Right lobe of liver (tissue), 6 donors: ENCODE results near the gene HOXC4. TPM values are rescaled to one million over a fixed set of nuclear protein-coding genes. Genes with fewer than 3 reads are reported as not detected.
A peak's percentile ranks its signal among the peaks of the same experiment; 100 is the strongest.

Experiments
- ATAC-seq, 4 donors: fragments of 200-7000 bp; cut with Tn5 transposase; one replicate each; pipeline ENCODE4 v1.9.1; 2020; ENCODE audit warnings: mild to moderate bottlenecking in 4 of 4, moderate library complexity in 4 of 4
- DNase-seq, 3 donors: peaks; one replicate each; pipeline ENCODE4 v3.0.0-alpha.2; 2020
- H3K27ac ChIP-seq, 3 donors: fragments of 200-600 bp; one replicate each; pipeline ENCODE4 v1.8.0; 2022
- H3K27me3 ChIP-seq, 2 donors: fragments of 200-600 bp; one replicate each; pipeline ENCODE4 v1.8.0; 2022
- H3K36me3 ChIP-seq, 4 donors: fragments of 200-600 bp; sonication (generic) in 1 of 4; one replicate each; pipeline versions ENCODE4 v1.5.1 to v1.8.0; 2017 to 2022; ENCODE audit warnings: control low read depth in 1 of 4
- H3K4me1 ChIP-seq, 4 donors: fragments of 200-600 bp; sonication (generic) in 1 of 4; one replicate each; pipeline versions ENCODE4 v1.5.1 to v1.8.0; 2017 to 2022; ENCODE audit warnings: control low read depth in 1 of 4
- H3K4me3 ChIP-seq, 3 donors: fragments of 200-600 bp; one replicate each; pipeline ENCODE4 v1.8.0; 2022
- H3K9me3 ChIP-seq, 4 donors: fragments of 200-600 bp; sonication (generic) in 1 of 4; one replicate each; pipeline versions ENCODE4 v1.5.1 to v1.8.0; 2017 to 2022; ENCODE audit warnings: control low read depth in 1 of 4
- CTCF ChIP-seq, 4 donors: fragments of 200-600 bp in 3 of 4; fragments of 450-650 bp in 1 of 4; IDR thresholded peaks; one replicate each; pipeline versions ENCODE4 v1.5.1 to v1.8.0; 2016 to 2022; ENCODE audit warnings: antibody characterized with exemption in 4 of 4, mild to moderate bottlenecking in 2 of 4
- POLR2A ChIP-seq: fragments of 450-650 bp; IDR thresholded peaks from one replicate; pipeline ENCODE4 v1.6.1; 2017; ENCODE audit warnings: antibody characterized with exemption, mild to moderate bottlenecking
- WGBS: methylation state at CpG from one replicate; pipeline ENCODE4 v1.1.6; 2018; ENCODE audit warnings: low coverage, low lambda C conversion rate; ENCODE audit not compliant: insufficient coverage; ENCODE audit errors: missing lambda C conversion rate; 5-methylcytosine and 5-hydroxymethylcytosine counted together
- intact Hi-C, 2 donors: fragments of 100-400 bp; cut with DNase I; formaldehyde crosslinking; loops; one replicate each; pipeline versions ENCODE4 v1.11.2 to v1.14.1; 2022
- total RNA-seq, 6 experiments: library from RNA; depleted of rRNA in 2 of 6; stranded (reverse); fragments of >200 nt in 2 of 6; fragmentation: NEBNext Ultra II Directional in 3 of 6; extraction: Animal tissue kit (Norgen Biotek cat#: 25700) in 3 of 6; gene quantifications; one replicate each; pipeline versions ENCODE4 v1.1.0 to v1.2.4, GENCODE V29; 2016 to 2023
- donor health status: DM: no; HTN: yes; CAD: no.
- donor health status: DM: no; HTN: no; CAD: no.
- donor health status: DM: no; HTN: no; CAD: no.
- donor health status: DM: no; HTN: yes; CAD: no.
- donor health status: DM: no; HTN: yes; CAD: no.

The HOXC4 gene
- total RNA-seq, 6 experiments from 2014 or later, result 0.13 TPM; not detected in 5

GRCh38 chr12:54024581-54025305 is 28.9 kb upstream of the HOXC4 start:
- peaks cover 9 to 57% of the 10 kb centered on the region in 2 donors for H3K27me3 ChIP-seq

GRCh38 chr12:54025499-54026405 is 27.9 kb upstream of the HOXC4 start:
- Histone ChIP-seq H3K9me3 (no peaks in the 10 kb centered on the region), H3K27ac (no peak overlapping the region), H3K27me3 (peaks cover 9 to 64% of the 10 kb centered on the region in 2 donors), H3K4me3 (no peak overlapping the region), H3K36me3 (no peaks in the 10 kb centered on the region), H3K4me1 (no peaks in the 10 kb centered on the region)
- TF ChIP-seq POLR2A, result no peak
- DNase-seq, result no peak
- intact Hi-C loops, result no loop called here
- ATAC-seq, result no peak
- WGBS, result 9% methylated on average over 7 of the region's 7 CpGs

More at GRCh38 chr12:54024581-54025305, 28.9 kb upstream of the HOXC4 start:
- no peak overlapping the region for H3K4me3 ChIP-seq
- H3K27ac ChIP-seq, result no peak overlapping the region
- no peaks in the 10 kb centered on the region for H3K4me1 ChIP-seq
- no peaks in the 10 kb centered on the region for H3K36me3 ChIP-seq
- ATAC-seq (no peak), DNase-seq (peak in 1 of 3 donors; percentile 13)
- intact Hi-C loops, result no loop called here
- H3K9me3 ChIP-seq, result no peaks in the 10 kb centered on the region
- WGBS, result 30% methylated on average over 5 of the region's 5 CpGs
- TF ChIP-seq POLR2A (no peak), CTCF (IDR thresholded peaks at IDR 0.05) (no peak)

GRCh38 chr12:54026640-54027441 is 26.8 kb upstream of the HOXC4 start:
- peak in 1 of 3 donors; percentile 18 for DNase-seq
- no peak for TF ChIP-seq CTCF (IDR thresholded peaks at IDR 0.05)
- WGBS, result 8% methylated on average over 20 of the region's 22 CpGs
- intact Hi-C loops, result no loop called here
- no peak overlapping the region for H3K27ac ChIP-seq
- no peaks in the 10 kb centered on the region for H3K36me3 ChIP-seq
- no peaks in the 10 kb centered on the region for H3K4me1 ChIP-seq
- no peak for ATAC-seq
- H3K27me3 ChIP-seq, result peaks cover 11 to 64% of the 10 kb centered on the region in 2 donors
- H3K4me3 ChIP-seq, result no peak overlapping the region
- H3K9me3 ChIP-seq, result no peaks in the 10 kb centered on the region

GRCh38 chr12:54027442-54027786 is 26.2 kb upstream of the HOXC4 start:
- ATAC-seq (no peak), DNase-seq (peak in 1 of 3 donors; percentile 5)
- H3K9me3 ChIP-seq, result no peaks in the 10 kb centered on the region
- WGBS, result 21% methylated on average over 3 of the region's 3 CpGs
- no peak for TF ChIP-seq CTCF (IDR thresholded peaks at IDR 0.05)
- no peak for TF ChIP-seq POLR2A
- peaks cover 15 to 62% of the 10 kb centered on the region in 2 donors for H3K27me3 ChIP-seq
- no peak overlapping the region for H3K4me3 ChIP-seq
- H3K4me1 ChIP-seq, result no peaks in the 10 kb centered on the region
- intact Hi-C loops, result no loop called here
- no peaks in the 10 kb centered on the region for H3K36me3 ChIP-seq
- no peak overlapping the region for H3K27ac ChIP-seq
